GM12872 (cell line): ENCODE results near the gene SLC27A6.

Experiments
- TF ChIP-seq, protein P1 (sequence below): IDR thresholded peaks from 3 replicates; pipeline ENCODE4 v1.5.1; 2011; ENCODE audit warnings: low read depth, mild to moderate bottlenecking, low read length, moderate library complexity; ENCODE audit not compliant: insufficient read depth

SLC27A6 gene

DNA sequence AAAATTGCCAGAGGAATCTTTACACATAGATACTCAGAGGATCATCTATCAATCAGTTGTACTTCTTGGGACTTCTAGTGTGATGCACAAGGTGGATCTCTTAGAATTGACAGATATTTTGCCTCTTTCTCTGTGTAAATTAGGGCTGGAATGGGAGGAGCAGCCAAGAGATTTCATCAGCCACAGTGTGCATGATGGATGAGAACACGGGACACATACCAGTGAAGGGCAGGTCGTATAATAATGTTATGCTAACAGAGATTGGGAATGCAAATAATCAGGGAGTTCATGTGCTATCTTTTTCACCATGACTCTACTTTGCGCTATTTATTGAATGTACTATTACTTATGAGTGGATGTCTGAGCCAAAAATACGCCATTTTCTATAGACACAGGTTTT is 86.0 kb downstream of the SLC27A6 start:
- TF ChIP-seq, protein P1, sequence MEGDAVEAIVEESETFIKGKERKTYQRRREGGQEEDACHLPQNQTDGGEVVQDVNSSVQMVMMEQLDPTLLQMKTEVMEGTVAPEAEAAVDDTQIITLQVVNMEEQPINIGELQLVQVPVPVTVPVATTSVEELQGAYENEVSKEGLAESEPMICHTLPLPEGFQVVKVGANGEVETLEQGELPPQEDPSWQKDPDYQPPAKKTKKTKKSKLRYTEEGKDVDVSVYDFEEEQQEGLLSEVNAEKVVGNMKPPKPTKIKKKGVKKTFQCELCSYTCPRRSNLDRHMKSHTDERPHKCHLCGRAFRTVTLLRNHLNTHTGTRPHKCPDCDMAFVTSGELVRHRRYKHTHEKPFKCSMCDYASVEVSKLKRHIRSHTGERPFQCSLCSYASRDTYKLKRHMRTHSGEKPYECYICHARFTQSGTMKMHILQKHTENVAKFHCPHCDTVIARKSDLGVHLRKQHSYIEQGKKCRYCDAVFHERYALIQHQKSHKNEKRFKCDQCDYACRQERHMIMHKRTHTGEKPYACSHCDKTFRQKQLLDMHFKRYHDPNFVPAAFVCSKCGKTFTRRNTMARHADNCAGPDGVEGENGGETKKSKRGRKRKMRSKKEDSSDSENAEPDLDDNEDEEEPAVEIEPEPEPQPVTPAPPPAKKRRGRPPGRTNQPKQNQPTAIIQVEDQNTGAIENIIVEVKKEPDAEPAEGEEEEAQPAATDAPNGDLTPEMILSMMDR, result no peak

DNA sequence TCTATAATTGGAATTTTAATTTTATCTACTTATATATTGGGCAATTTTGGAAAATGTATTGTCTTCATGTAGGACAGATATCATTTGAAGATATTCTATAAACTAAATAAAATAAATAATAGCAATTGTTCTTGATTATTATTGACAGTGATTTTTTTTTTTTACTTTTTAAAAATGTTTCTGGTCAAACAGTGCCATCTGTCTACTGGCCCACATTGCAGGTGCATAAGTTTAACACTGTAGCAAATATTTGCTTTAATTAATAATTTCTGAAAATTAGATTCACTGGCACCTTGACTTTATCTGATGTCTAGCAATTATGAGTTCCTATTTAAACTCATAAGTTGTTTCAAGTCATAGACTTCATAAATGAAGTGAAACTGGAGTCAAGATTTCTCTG is 88.2 kb downstream of the SLC27A6 start:
- TF ChIP-seq, protein P1, result no peak

DNA sequence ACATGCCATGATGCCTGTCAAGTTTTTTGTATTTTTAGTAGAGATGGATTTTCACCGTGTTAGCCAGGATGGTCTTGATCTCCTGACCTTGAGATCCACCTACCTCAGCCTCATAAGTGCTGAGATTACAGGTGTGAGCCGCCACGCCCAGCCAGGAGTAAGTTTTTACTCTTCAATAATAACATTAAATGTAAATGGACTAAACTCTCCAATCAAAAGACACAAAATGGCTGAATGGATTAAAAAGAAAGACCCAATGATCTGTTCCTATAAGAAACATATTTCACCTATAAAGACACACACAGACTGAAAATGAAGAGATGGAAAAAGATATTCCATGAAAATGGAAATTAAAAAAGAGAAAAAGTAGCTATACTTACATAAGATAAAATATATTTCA is 92.0 kb downstream of the SLC27A6 start:
- TF ChIP-seq, protein P1, result no peak

DNA sequence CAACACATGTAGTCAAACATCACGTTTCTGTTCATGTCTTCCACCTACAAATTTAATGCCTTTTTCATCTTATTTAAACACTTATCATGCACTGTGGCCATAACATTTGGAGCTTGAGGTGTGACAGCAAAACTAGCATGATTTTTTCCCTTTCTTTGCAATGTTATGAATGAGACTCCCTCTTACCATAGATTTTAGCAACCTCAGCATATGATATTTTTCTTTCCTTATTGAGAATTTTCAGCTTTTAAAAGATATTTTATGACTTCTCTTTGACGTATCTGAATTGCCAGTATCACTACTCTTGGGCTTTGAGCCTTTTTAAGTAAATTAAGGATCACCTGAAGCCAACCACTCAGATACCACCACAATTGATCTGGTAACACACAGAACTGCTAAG is 96.6 kb downstream of the SLC27A6 start:
- TF ChIP-seq, protein P1, result no peak

DNA sequence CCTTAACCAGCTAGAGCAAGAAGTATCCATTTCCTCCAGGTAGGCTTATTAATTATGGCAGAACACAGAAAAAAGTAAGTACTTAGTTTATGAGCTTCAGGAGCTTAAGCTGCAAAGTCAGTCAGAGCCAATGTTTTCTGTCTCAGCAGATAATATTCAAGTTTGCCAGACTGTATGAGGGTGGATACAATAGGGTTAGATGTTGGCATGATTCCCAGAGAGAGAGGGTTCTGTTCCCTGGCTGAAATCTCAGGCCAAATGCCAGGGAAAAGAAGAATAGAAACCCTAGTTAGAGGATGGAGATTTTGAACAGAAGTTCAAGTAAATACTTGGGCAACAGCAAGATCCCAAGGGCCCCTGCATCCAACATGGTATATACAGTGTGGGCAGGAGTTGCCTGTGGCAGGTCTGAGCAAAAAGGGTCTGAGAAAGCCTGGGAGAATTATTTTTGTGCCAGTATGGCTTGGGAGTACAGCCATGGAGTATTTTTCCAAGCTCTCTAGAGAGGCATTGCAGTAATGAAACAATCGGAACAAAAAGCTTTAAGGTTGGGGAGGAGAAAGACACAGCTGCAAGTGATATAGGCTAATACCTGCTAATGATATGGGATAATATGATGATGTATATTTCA is 98.3 kb downstream of the SLC27A6 start:
- TF ChIP-seq, protein P1, result no peak

DNA sequence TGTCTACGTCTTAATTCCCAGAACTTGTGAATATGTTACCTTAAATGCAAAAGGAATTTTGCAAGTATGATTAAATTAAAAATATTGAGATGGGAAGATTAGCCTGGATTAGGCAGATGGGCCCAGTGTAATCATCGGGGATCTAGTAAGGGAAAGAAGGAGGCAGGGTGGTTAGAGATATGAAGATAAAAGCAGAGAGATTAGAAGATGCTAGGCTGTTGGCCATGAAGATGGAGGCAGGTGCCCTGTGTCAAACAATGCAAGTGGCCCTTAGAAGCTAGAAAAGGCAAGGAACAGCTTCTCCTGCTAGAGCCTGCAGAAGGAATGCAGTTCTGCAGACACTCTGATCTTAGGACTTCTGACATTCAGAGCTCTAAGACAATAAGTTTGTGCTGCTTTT is 100.4 kb downstream of the SLC27A6 start:
- TF ChIP-seq, protein P1, result no peak

DNA sequence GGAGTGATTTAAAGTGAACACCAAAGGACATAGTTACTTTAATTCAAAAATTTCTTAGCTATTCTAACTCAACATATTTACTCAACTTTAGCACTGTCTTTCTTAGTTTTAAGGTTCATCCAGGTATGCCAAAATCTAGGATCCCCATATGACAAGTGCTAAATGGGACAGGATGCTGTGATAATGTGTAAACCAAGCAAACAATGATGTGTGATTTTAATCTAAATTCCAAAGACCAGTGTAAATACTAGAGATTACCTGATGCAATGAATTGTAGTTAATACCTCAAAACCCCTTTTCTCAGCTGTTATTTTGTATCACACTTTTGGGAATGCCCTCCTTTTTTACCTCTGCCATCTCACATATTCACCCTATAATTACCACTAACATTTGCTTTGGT is 102.5 kb downstream of the SLC27A6 start:
- TF ChIP-seq, protein P1, result no peak
